ENCODE measurements around the gene LSS. TPM values are rescaled to one million over a fixed set of nuclear protein-coding genes. Genes with fewer than 3 reads are reported as not detected.
"Not testable (repeated sequence)": the region's sequence is repeated elsewhere in the genome, so short reads cannot be mapped to it uniquely, and the experiment has no call there.

Gene LSS
- total RNA-seq, 1 experiment from 2014 or later = 121 TPM

- no peaks in the 10 kb centered on the region for H3K9me3 ChIP-seq
- no peak for DNase-seq
- H3K27me3 Mint-ChIP-seq (ENCODE audit: insufficient read depth, unreplicated experiment) = no peaks in the 10 kb centered on the region
- intact Hi-C loops (cut with micrococcal nuclease; ENCODE audit: unreplicated experiment) = no loop called here
- H3K4me1 ChIP-seq = no peaks in the 10 kb centered on the region
- peaks cover 2% of the 10 kb centered on the region for H3K36me3 ChIP-seq (ENCODE audit: control insufficient read depth, insufficient read depth, low read length)
- ChIA-PET CTCF (no interaction called here), POLR2A (no interaction called here)
- peaks cover 57% of the 10 kb centered on the region for H3K36me3 Mint-ChIP-seq (ENCODE audit: insufficient read depth, unreplicated experiment)
- H3K27ac Mint-ChIP-seq (ENCODE audit: unreplicated experiment) = no peak overlapping the region
- no TSS peak for BruUV-seq (replicated peaks)
- H3K27me3 ChIP-seq (replicated peaks; ENCODE audit: control insufficient read depth, insufficient read depth, low read length) = no peaks in the 10 kb centered on the region
- H3K9me3 Mint-ChIP-seq (ENCODE audit: unreplicated experiment) = no peaks in the 10 kb centered on the region
- H3K4me3 Mint-ChIP-seq (ENCODE audit: unreplicated experiment) = no peak overlapping the region
- no peak for TF ChIP-seq CTCF (IDR thresholded peaks at IDR 0.05; ENCODE audit: insufficient read depth in 1 of 2, low read depth in 1 of 2, low read length in 1 of 2, severe bottlenecking in 1 of 2, unreplicated experiment in 1 of 2)
- no peak overlapping the region for H3K4me3 ChIP-seq (ENCODE audit: low read depth, low read length)
- H3K4me1 Mint-ChIP-seq (ENCODE audit: low read depth, unreplicated experiment) = no peaks in the 10 kb centered on the region
Observed at GRCh38 chr21:46202592-46203202, 25.9 kb downstream of the LSS start.

- H3K36me3 Mint-ChIP-seq (ENCODE audit: insufficient read depth, unreplicated experiment) = peaks cover 67% of the 10 kb centered on the region
Observed at GRCh38 chr21:46200877-46201803, 27.4 kb downstream of the LSS start.

GRCh38 chr21:46199436-46200373 is 28.9 kb downstream of the LSS start:
- CTCF ChIA-PET = interaction anchor here (1.0 kb wide), 1 partner anchor 56 kb away, joined by 5 read pairs; no protein-coding TSS in a partner anchor
- peaks cover 70% of the 10 kb centered on the region for H3K36me3 Mint-ChIP-seq (ENCODE audit: insufficient read depth, unreplicated experiment)
- H3K4me3 Mint-ChIP-seq (ENCODE audit: unreplicated experiment) = no peak overlapping the region

More at GRCh38 chr21:46200877-46201803, 27.4 kb downstream of the LSS start:
- H3K27ac Mint-ChIP-seq (ENCODE audit: unreplicated experiment); H3K27me3 Mint-ChIP-seq (ENCODE audit: insufficient read depth, unreplicated experiment); intact Hi-C loops (cut with micrococcal nuclease; ENCODE audit: unreplicated experiment); H3K4me1 Mint-ChIP-seq (ENCODE audit: low read depth, unreplicated experiment); H3K36me3 ChIP-seq (ENCODE audit: control insufficient read depth, insufficient read depth, low read length); H3K27me3 ChIP-seq (replicated peaks; ENCODE audit: control insufficient read depth, insufficient read depth, low read length); BruUV-seq (replicated peaks); POLR2A ChIA-PET; H3K4me1 ChIP-seq; H3K9me3 ChIP-seq; H3K4me3 ChIP-seq (ENCODE audit: low read depth, low read length); CTCF ChIA-PET; H3K9me3 Mint-ChIP-seq (ENCODE audit: unreplicated experiment); H3K4me3 Mint-ChIP-seq (ENCODE audit: unreplicated experiment): not testable (repeated sequence)
- peak in 1 of 2 experiments; percentile 6 for DNase-seq

More at GRCh38 chr21:46199436-46200373, 28.9 kb downstream of the LSS start:
- H3K27ac Mint-ChIP-seq (ENCODE audit: unreplicated experiment) = no peak overlapping the region
- H3K4me3 ChIP-seq (ENCODE audit: low read depth, low read length) = no peak overlapping the region
- intact Hi-C loops (cut with micrococcal nuclease; ENCODE audit: unreplicated experiment) = no loop called here
- H3K27me3 ChIP-seq (replicated peaks; ENCODE audit: control insufficient read depth, insufficient read depth, low read length) = no peaks in the 10 kb centered on the region
- no peak for DNase-seq
- POLR2A ChIA-PET = no interaction called here
- H3K9me3 Mint-ChIP-seq (ENCODE audit: unreplicated experiment) = no peaks in the 10 kb centered on the region
- H3K4me1 Mint-ChIP-seq (ENCODE audit: low read depth, unreplicated experiment) = no peaks in the 10 kb centered on the region
- no peaks in the 10 kb centered on the region for H3K9me3 ChIP-seq
- no peaks in the 10 kb centered on the region for H3K27me3 Mint-ChIP-seq (ENCODE audit: insufficient read depth, unreplicated experiment)
- no TSS peak for BruUV-seq (replicated peaks)
- no peaks in the 10 kb centered on the region for H3K4me1 ChIP-seq
- no peak for TF ChIP-seq CTCF (IDR thresholded peaks at IDR 0.05; ENCODE audit: insufficient read depth in 1 of 2, low read depth in 1 of 2, low read length in 1 of 2, severe bottlenecking in 1 of 2, unreplicated experiment in 1 of 2)
- peaks cover 2% of the 10 kb centered on the region for H3K36me3 ChIP-seq (ENCODE audit: control insufficient read depth, insufficient read depth, low read length)
